ENCODE data around the gene MASP1.
A peak's percentile ranks its signal among the peaks of the same experiment; 100 is the strongest.

Gene MASP1

GRCh38 chr3:187291512-187292132, at the start of gene MASP1:
TSS of gene MASP1 (minus strand) at chr3:187291737. CDS start at chr3:187291632, 105 bp downstream.
- DNase-seq (ENCODE audit: low spot score in 2 of 2): no peak
- H3K36me3 Mint-ChIP-seq: no peaks in the 10 kb centered on the region
- no peak for ATAC-seq (ENCODE audit: low read depth)
- H3K4me3 Mint-ChIP-seq: no peak within 1 kb of the TSS
- H3K27ac Mint-ChIP-seq: no peak within 1 kb of the TSS
- H3K9me3 Mint-ChIP-seq: no peaks in the 10 kb centered on the region
- peaks cover 18% of the 10 kb centered on the region for H3K27me3 Mint-ChIP-seq
- no peaks in the 10 kb centered on the region for H3K4me1 Mint-ChIP-seq

- no peak for ATAC-seq (ENCODE audit: low read depth)
- no peak overlapping the region for H3K27ac Mint-ChIP-seq
- H3K9me3 Mint-ChIP-seq: no peaks in the 10 kb centered on the region
- DNase-seq (ENCODE audit: low spot score in 2 of 2): no peak
- no peaks in the 10 kb centered on the region for H3K36me3 Mint-ChIP-seq
- peaks cover 10% of the 10 kb centered on the region for H3K27me3 Mint-ChIP-seq
- H3K4me3 Mint-ChIP-seq: no peak overlapping the region
- no peaks in the 10 kb centered on the region for H3K4me1 Mint-ChIP-seq
Measured at GRCh38 chr3:187340578-187340977, 49.0 kb upstream of the MASP1 start.

GRCh38 chr3:187336322-187336721, 44.8 kb upstream of the MASP1 start:
- ATAC-seq (ENCODE audit: low read depth): no peak
- Mint-ChIP-seq H3K27me3 (peaks cover 11% of the 10 kb centered on the region), H3K4me1 (no peaks in the 10 kb centered on the region), H3K9me3 (no peaks in the 10 kb centered on the region), H3K36me3 (no peaks in the 10 kb centered on the region), H3K4me3 (no peak overlapping the region), H3K27ac (no peak overlapping the region)
- DNase-seq (ENCODE audit: low spot score in 2 of 2): no peak

GRCh38 chr3:187334904-187335303, 43.4 kb upstream of the MASP1 start:
- H3K27me3 Mint-ChIP-seq: peaks cover 11% of the 10 kb centered on the region
- no peaks in the 10 kb centered on the region for H3K36me3 Mint-ChIP-seq
- no peak for ATAC-seq (ENCODE audit: low read depth)
- H3K4me1 Mint-ChIP-seq: no peaks in the 10 kb centered on the region
- no peak overlapping the region for H3K27ac Mint-ChIP-seq
- DNase-seq (ENCODE audit: low spot score in 2 of 2): no peak
- no peaks in the 10 kb centered on the region for H3K9me3 Mint-ChIP-seq
- no peak overlapping the region for H3K4me3 Mint-ChIP-seq

- Mint-ChIP-seq H3K27me3 (peaks cover 4% of the 10 kb centered on the region), H3K9me3 (no peaks in the 10 kb centered on the region)
- no peak for ATAC-seq (ENCODE audit: low read depth)
Measured at GRCh38 chr3:187328691-187329090, 37.2 kb upstream of the MASP1 start.

GRCh38 chr3:187327845-187328244, 36.3 kb upstream of the MASP1 start:
- no peaks in the 10 kb centered on the region for H3K9me3 Mint-ChIP-seq
- H3K27me3 Mint-ChIP-seq: peaks cover 7% of the 10 kb centered on the region
- H3K4me1 Mint-ChIP-seq: no peaks in the 10 kb centered on the region
- H3K36me3 Mint-ChIP-seq: no peaks in the 10 kb centered on the region
- no peak overlapping the region for H3K27ac Mint-ChIP-seq
- no peak for DNase-seq (ENCODE audit: low spot score in 2 of 2)
- ATAC-seq (ENCODE audit: low read depth): no peak
- H3K4me3 Mint-ChIP-seq: no peak overlapping the region

More at GRCh38 chr3:187328691-187329090, 37.2 kb upstream of the MASP1 start:
- DNase-seq (ENCODE audit: low spot score in 2 of 2): no peak
- no peak overlapping the region for H3K4me3 Mint-ChIP-seq
- no peaks in the 10 kb centered on the region for H3K36me3 Mint-ChIP-seq
- no peaks in the 10 kb centered on the region for H3K4me1 Mint-ChIP-seq
- no peak overlapping the region for H3K27ac Mint-ChIP-seq

GRCh38 chr3:187325632-187326031, 34.1 kb upstream of the MASP1 start:
- Mint-ChIP-seq H3K4me3 (no peak overlapping the region), H3K27ac (no peak overlapping the region), H3K27me3 (peaks cover 11% of the 10 kb centered on the region), H3K9me3 (no peaks in the 10 kb centered on the region), H3K36me3 (no peaks in the 10 kb centered on the region), H3K4me1 (no peaks in the 10 kb centered on the region)
- no peak for ATAC-seq (ENCODE audit: low read depth)
- no peak for DNase-seq (ENCODE audit: low spot score in 2 of 2)

GRCh38 chr3:187323091-187323490, 31.6 kb upstream of the MASP1 start:
- DNase-seq (ENCODE audit: low spot score in 2 of 2) (no peak), ATAC-seq (ENCODE audit: low read depth) (no peak)
- Mint-ChIP-seq H3K4me1 (peaks cover 2% of the 10 kb centered on the region), H3K4me3 (no peak overlapping the region), H3K27ac (no peak overlapping the region), H3K36me3 (no peaks in the 10 kb centered on the region), H3K27me3 (peaks cover 17% of the 10 kb centered on the region), H3K9me3 (no peaks in the 10 kb centered on the region)

- DNase-seq (ENCODE audit: low spot score in 2 of 2) (no peak), ATAC-seq (ENCODE audit: low read depth) (no peak)
- Mint-ChIP-seq H3K27me3 (peaks cover 19% of the 10 kb centered on the region), H3K4me3 (no peak overlapping the region), H3K27ac (no peak overlapping the region), H3K4me1 (peaks cover 2% of the 10 kb centered on the region), H3K9me3 (no peaks in the 10 kb centered on the region), H3K36me3 (no peaks in the 10 kb centered on the region)
Measured at GRCh38 chr3:187322291-187322690, 30.8 kb upstream of the MASP1 start.

- Mint-ChIP-seq H3K27me3 (peaks cover 23% of the 10 kb centered on the region), H3K27ac (no peak overlapping the region), H3K9me3 (no peaks in the 10 kb centered on the region), H3K36me3 (no peaks in the 10 kb centered on the region), H3K4me1 (peaks cover 2% of the 10 kb centered on the region), H3K4me3 (no peak overlapping the region)
- DNase-seq (ENCODE audit: low spot score in 2 of 2) (no peak), ATAC-seq (ENCODE audit: low read depth) (no peak)
Measured at GRCh38 chr3:187321766-187322165, 30.2 kb upstream of the MASP1 start.

GRCh38 chr3:187319699-187320302, 28.3 kb upstream of the MASP1 start:
- Mint-ChIP-seq H3K27ac (no peak overlapping the region), H3K4me3 (no peak overlapping the region), H3K9me3 (no peaks in the 10 kb centered on the region), H3K36me3 (no peaks in the 10 kb centered on the region), H3K27me3 (peaks cover 25% of the 10 kb centered on the region), H3K4me1 (peaks cover 2% of the 10 kb centered on the region)
- ATAC-seq (ENCODE audit: low read depth): peak; percentile 67
- DNase-seq (ENCODE audit: low spot score in 2 of 2): peak; percentile 23 to 56

- Mint-ChIP-seq H3K4me1 (peaks cover 2% of the 10 kb centered on the region), H3K9me3 (no peaks in the 10 kb centered on the region), H3K36me3 (no peaks in the 10 kb centered on the region), H3K27ac (no peak overlapping the region), H3K27me3 (peaks cover 27% of the 10 kb centered on the region), H3K4me3 (no peak overlapping the region)
- DNase-seq (ENCODE audit: low spot score in 2 of 2): peak; percentile 34 to 42
- ATAC-seq (ENCODE audit: low read depth): no peak
Measured at GRCh38 chr3:187318819-187319616, 27.5 kb upstream of the MASP1 start.

GRCh38 chr3:187315872-187316271, 24.3 kb upstream of the MASP1 start:
- no peaks in the 10 kb centered on the region for H3K9me3 Mint-ChIP-seq
- H3K4me3 Mint-ChIP-seq: no peak overlapping the region
- peaks cover 31% of the 10 kb centered on the region for H3K27me3 Mint-ChIP-seq

GRCh38 chr3:187314176-187314575, 22.6 kb upstream of the MASP1 start:
- H3K27me3 Mint-ChIP-seq: peaks cover 29% of the 10 kb centered on the region

More at GRCh38 chr3:187315872-187316271, 24.3 kb upstream of the MASP1 start:
- DNase-seq (ENCODE audit: low spot score in 2 of 2) (no peak), ATAC-seq (ENCODE audit: low read depth) (no peak)
- peaks cover 5% of the 10 kb centered on the region for H3K36me3 Mint-ChIP-seq
- no peak overlapping the region for H3K27ac Mint-ChIP-seq
- peaks cover 2% of the 10 kb centered on the region for H3K4me1 Mint-ChIP-seq

More at GRCh38 chr3:187314176-187314575, 22.6 kb upstream of the MASP1 start:
- DNase-seq (ENCODE audit: low spot score in 2 of 2) (no peak), ATAC-seq (ENCODE audit: low read depth) (no peak)
- Mint-ChIP-seq H3K4me3 (no peak overlapping the region), H3K9me3 (no peaks in the 10 kb centered on the region), H3K4me1 (no peaks in the 10 kb centered on the region), H3K27ac (no peak overlapping the region), H3K36me3 (peaks cover 5% of the 10 kb centered on the region)
